NCI-H187 treated with DMSO at 0.1 percent for 48 hours (cell line): Measurements from ENCODE around the gene CHODL.

ENCODE experiments used
- DNase-seq: peaks from one replicate; lab custom pipeline; 2025; lab: John Stamatoyannopoulos, UW

The CHODL gene

GRCh38 chr21:18244671-18245463, at the start of gene CHODL:
CHODL (plus strand) TSS chr21:18244833; CDS start chr21:18245224, 391 bp downstream.
- DNase-seq: no peak

GRCh38 chr21:18204931-18205330, 39.7 kb upstream of the CHODL start:
- no peak for DNase-seq

DNA sequence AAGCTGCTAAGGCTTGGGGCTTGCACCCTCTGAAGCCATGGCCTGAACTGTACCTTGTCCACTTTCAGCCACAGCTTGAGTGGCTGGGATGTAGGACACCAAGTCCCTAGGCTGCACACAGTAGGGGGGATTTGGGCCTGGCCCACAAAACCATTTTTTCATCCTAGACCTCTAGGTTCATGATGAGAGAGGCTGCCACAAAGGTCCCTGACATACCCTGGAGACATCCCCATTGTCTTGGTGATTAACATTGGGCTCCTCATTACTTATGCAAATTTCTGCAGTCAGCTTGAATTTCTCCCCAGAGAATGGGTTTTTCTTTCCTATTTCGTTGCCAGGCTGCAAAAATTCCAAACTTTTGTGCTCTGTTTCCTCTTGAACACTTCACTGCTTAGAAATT, 26.3 kb upstream of the CHODL start:
- DNase-seq: no peak

- no peak for DNase-seq
Measured at GRCh38 chr21:18220498-18220897, 24.1 kb upstream of the CHODL start.

DNA sequence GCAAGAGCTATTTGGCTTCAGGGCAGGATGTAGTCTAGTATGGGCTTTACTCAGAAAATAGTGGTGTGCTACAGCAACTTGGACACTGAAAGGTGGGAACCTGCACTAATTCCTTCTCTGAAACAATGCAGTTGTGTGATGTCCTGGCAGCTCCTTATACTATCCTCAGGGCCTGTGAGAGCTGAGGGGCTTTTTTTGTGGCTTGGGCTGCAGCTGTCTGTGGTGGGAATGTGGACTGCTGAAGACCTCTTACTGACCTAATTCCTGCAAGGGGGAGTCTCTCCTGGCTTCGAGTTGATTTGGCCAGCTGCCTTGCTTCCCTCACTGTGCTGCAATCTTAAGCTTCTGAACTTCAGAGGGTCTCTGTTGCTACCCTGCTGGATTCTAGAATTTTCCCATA, 22.3 kb upstream of the CHODL start:
- DNase-seq: no peak

GRCh38 chr21:18228060-18228739, 16.4 kb upstream of the CHODL start:
- DNase-seq: no peak

- no peak for DNase-seq
Measured at GRCh38 chr21:18235545-18235944, 9.1 kb upstream of the CHODL start.

DNA sequence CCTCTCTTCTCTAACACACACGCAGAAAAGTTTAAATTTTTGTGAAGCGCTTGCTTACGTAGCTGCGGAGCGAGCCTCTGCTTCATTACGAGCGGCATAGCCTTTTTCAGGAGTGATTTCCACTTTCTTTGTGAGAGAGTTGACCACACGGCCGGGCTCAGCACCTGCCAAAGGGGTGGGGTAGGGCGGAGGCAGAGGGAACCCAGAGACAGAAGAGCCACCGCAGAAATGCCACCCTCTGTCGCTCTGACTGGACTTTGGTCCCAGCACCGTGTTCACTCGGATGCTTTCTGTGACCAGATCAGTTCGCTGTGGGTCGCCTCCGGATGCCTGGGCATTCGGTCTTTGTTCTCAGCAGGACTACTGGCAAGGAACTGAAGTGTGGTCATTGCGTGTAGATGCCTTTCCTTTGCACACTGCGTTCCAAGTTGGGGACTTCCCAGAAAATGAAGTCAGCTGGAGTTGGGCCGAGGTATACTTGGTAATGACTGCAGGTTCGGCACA, 883 bp downstream of the CHODL start:
- no peak for DNase-seq

DNA sequence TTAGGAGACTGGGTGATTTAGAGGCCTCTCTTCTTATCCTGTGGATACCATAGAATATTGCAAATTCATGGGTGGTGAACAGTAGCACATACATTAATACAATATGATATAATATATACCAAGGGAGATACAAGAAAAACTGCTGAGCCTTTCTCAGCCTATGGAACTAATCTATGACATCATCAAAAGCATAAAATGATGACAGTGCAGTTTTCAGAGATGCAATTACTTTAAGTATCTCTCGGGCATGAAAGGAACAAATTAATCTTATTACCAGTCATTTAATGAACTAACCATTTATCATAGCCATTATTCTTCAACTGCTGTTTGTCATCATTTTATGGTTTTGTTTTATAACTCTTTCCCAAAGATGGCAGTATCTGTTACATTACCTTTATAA, 3.5 kb downstream of the CHODL start:
- DNase-seq: no peak

DNA sequence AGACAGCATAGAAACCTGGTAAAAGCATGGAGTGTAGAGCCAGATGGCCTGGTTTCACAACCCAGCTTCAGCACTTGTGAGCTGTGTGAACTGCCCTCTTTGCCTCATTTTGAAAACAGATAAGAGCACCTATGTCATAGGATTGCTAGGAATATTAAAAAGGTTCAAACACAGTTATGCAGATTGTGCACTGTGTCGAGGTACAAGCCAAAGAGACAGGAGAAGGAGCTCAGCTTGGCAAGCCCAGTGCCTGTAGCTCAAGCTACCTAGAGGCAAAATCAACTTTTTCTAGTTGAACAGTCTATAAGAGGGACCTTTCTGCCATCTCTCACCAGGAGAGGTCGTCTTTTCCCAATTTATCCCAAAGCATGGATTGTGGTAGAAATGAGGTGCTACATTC, 5.0 kb downstream of the CHODL start:
- DNase-seq: no peak

DNA sequence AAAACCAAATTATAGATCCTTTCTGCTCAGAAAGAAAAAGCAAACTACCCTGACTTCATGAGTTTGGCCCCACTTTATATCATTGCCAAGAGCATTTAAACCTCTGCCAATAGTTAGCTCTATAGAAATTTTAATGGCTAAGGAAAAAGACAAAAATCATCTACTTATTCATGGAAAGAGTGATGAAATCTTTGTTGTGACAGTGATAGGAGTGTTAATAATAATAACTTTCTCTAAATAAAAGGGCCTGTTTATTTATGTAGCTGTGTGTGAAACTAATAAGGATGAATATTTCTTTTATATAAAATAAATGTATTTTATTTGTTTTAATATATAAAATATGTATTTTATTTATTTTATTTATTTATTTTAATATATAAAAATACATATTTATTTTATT, 6.4 kb downstream of the CHODL start:
- no peak for DNase-seq

GRCh38 chr21:18252256-18252655, 7.6 kb downstream of the CHODL start:
- no peak for DNase-seq

DNA sequence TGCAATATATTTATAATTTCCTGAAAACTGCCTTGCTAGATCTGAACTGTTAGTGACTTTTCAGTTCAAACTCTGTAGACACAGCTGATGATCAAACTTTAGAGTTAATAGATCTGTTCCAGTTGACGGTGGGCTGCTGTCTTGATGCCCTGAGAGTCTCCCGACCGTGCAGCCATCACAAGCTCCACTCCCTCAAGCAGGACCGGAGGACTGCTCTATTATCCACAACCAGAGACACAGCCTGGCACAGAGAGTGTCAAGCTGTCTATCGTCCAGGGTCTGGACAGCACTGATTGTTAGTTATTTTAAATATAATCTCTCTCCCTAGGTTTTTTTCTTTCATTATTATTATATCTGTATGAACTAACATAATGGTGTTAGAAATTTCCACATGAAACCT, 8.0 kb downstream of the CHODL start:
- DNase-seq: no peak

DNA sequence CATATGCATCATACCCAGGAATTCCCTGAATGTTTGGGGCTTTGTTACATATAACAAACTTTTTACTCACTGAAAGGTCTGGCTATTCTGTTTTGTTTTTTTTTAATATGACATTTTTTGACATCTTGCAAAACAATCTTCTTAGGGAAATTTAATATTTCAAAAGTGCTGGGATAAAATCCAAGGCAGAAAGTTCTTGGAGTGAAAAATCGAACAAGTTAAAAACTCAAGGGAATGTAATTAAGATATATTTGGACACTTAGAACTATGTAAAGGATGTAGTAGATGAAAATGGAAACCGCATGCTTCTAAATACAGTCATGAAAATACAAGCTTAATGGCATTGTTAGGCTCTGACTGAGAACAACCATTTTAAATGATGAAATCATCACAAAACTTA, 8.6 kb downstream of the CHODL start:
- DNase-seq: no peak

DNA sequence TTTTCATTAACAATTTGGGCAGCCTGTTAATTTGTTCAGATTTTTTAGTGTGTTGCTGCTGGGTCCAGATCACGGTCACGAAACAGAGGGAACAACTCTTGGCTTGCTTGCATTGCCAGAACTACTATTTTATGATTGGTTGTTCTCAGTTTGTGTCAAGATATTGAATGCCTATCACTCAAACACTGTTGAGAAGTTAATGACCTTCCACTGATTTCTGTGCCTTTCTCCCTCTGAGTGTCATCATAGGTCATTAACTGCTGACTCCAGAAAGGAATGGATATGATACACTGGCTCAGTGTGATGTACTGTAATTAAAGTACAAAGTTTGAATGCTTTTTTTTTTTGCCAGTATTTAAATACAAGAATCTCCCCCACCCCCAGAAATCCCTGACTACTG, 9.2 kb downstream of the CHODL start:
- no peak for DNase-seq

- no peak for DNase-seq
Measured at GRCh38 chr21:18265944-18266343, 21.3 kb downstream of the CHODL start.

DNA sequence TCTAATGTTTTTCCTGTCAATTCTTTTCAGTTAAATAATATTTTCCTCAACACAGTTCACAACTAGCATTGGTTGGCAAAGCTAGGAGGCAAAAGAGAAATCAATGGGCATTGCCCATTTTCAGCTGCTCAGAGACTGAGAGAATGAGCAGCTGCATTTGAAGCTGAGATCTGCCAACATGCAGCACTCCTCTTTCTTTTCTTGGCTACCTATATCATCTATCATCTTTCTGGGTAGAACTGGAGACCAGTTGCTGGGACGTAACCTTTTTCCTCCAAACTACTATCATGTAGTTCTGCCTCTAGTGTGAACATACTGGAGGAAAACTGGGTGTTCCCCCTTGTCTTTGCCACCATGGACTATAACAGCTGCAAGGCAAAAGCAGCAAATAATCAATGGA, 22.9 kb downstream of the CHODL start:
- no peak for DNase-seq

GRCh38 chr21:18268906-18269305, 24.3 kb downstream of the CHODL start:
- DNase-seq: no peak

GRCh38 chr21:18269856-18270255, 25.2 kb downstream of the CHODL start:
- no peak for DNase-seq

- DNase-seq: no peak
Measured at GRCh38 chr21:18273400-18273799, 28.8 kb downstream of the CHODL start.

- no peak for DNase-seq
Measured at GRCh38 chr21:18274370-18274769, 29.7 kb downstream of the CHODL start.

DNA sequence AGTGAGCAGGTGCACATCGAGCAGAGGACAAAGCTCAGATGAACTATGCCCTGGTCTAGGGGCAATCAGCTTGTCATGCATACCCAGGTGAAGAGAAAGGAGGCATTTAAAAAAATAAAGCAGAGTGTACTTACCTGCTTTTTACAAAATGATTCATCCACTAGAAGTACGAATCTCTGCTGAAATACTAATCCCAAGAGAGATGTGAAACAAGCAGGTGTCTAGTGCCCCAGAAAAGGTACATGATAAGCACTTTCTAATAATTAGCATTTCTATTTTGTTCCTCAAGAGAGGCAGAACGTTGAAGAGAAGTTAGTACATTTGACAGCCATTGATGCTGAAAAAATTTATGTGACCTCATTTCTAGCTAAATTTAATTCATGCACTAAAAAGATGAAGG, 31.1 kb downstream of the CHODL start:
- peak; percentile 92 for DNase-seq

- DNase-seq: no peak
Measured at GRCh38 chr21:18285379-18285778, 40.7 kb downstream of the CHODL start.

GRCh38 chr21:18289876-18290275, 45.2 kb downstream of the CHODL start:
- no peak for DNase-seq
